HEK293 (cell line): ENCODE data around the gene RNF222.

ENCODE experiments used
- CTCF ChIA-PET: fragments of 350-600 bp; formaldehyde crosslinking; extraction: SDS; loops from one replicate; lab custom pipeline; 2021; ENCODE audit warnings: antibody characterized with exemption; lab: Yijun Ruan, JAX
- POLR2A ChIA-PET: fragments of 300-600 bp; formaldehyde crosslinking; extraction: SDS; loops from one replicate; lab custom pipeline; 2020; ENCODE audit warnings: antibody characterized with exemption, inconsistent platforms; lab: Yijun Ruan, JAX
- H3K27ac ChIP-seq: fragments of 200-500 bp; sonication (Bioruptor generic); 2 replicates; pipeline ENCODE4 v1.5.1; 2014; ENCODE audit warnings: low read depth, low read length, control low read depth, inconsistent platforms; ENCODE audit errors: extremely low read depth
- H3K36me3 ChIP-seq, 2 experiments: fragments of 200-500 bp in 1 of 2; sonication (Bioruptor generic) in 1 of 2; 1 replicate in 1 of 2; 2 replicates in 1 of 2; pipeline ENCODE4 v1.5.1; 2014 to 2017; ENCODE audit warnings: inconsistent platforms in 2 of 2, low read length in 2 of 2; ENCODE audit not compliant: control insufficient read depth in 2 of 2, insufficient read depth in 1 of 2
- H3K4me1 ChIP-seq: fragments of 200-500 bp; sonication (Bioruptor generic); 2 replicates; pipeline ENCODE4 v1.5.1; 2014; ENCODE audit warnings: mild to moderate bottlenecking, low read length, inconsistent platforms; ENCODE audit not compliant: control insufficient read depth, insufficient read depth
- H3K4me3 ChIP-seq: 2 replicates; pipeline ENCODE4 v1.5.1; 2011; ENCODE audit warnings: low read depth, mild to moderate bottlenecking, control low read depth, low read length, moderate library complexity
- H3K9me3 ChIP-seq: fragments of 200-500 bp; sonication (Bioruptor generic); 2 replicates; pipeline ENCODE4 v1.5.1; 2014; ENCODE audit warnings: low read depth, low read length, inconsistent platforms; ENCODE audit not compliant: control insufficient read depth, insufficient read depth
- GFI1B ChIP-seq: fragments of 450-650 bp; formaldehyde crosslinking; IDR thresholded peaks from 2 replicates; pipeline ENCODE4 v1.5.1; 2016; ENCODE audit warnings: missing biosample characterization, missing genetic modification characterization
- GLI4 ChIP-seq: fragments of 450-650 bp; formaldehyde crosslinking; IDR thresholded peaks from 2 replicates; pipeline ENCODE4 v1.5.1; 2016; ENCODE audit warnings: missing biosample characterization, missing genetic modification characterization
- HOXD13 ChIP-seq: sonication (generic); formaldehyde crosslinking; IDR thresholded peaks from 2 replicates; pipeline ENCODE4 v1.8.0; 2022; ENCODE audit warnings: missing genetic modification reagents, borderline replicate concordance
- IKZF3 ChIP-seq: fragments of 450-650 bp; IDR thresholded peaks from 2 replicates; pipeline ENCODE4 v1.5.0; 2018; ENCODE audit warnings: missing biosample characterization, mild to moderate bottlenecking, missing genetic modification characterization, moderate library complexity
- KLF1 ChIP-seq: fragments of 450-650 bp; formaldehyde crosslinking; IDR thresholded peaks from 2 replicates; pipeline ENCODE4 v1.5.1; 2016; ENCODE audit warnings: missing biosample characterization, missing genetic modification characterization
- SALL2 ChIP-seq: fragments of 450-650 bp; formaldehyde crosslinking; IDR thresholded peaks from 2 replicates; pipeline ENCODE4 v1.5.0; 2017; ENCODE audit warnings: missing biosample characterization, mild to moderate bottlenecking, missing genetic modification characterization, borderline replicate concordance
- SCRT1 ChIP-seq: fragments of 450-650 bp; formaldehyde crosslinking; IDR thresholded peaks from 2 replicates; pipeline ENCODE4 v1.5.1; 2016; ENCODE audit warnings: missing biosample characterization, missing genetic modification characterization, borderline replicate concordance
- ZBTB20 ChIP-seq: fragments of 450-650 bp; formaldehyde crosslinking; IDR thresholded peaks from 2 replicates; pipeline ENCODE4 v1.5.1; 2016; ENCODE audit warnings: missing biosample characterization, missing genetic modification characterization
- ZFP3 ChIP-seq: fragments of 450-650 bp; formaldehyde crosslinking; IDR thresholded peaks from 2 replicates; pipeline ENCODE4 v1.5.1; 2016; ENCODE audit warnings: low read depth, missing biosample characterization, missing genetic modification characterization
- ZNF133 ChIP-seq: fragments of 450-650 bp; formaldehyde crosslinking; IDR thresholded peaks from 2 replicates; pipeline ENCODE4 v1.5.1; 2016; ENCODE audit warnings: missing biosample characterization, missing genetic modification characterization
- ZNF211 ChIP-seq: fragments of 450-650 bp; formaldehyde crosslinking; IDR thresholded peaks from 2 replicates; pipeline ENCODE4 v1.5.1; 2016; ENCODE audit warnings: low read depth, missing biosample characterization, missing genetic modification characterization
- ZNF239 ChIP-seq: fragments of 450-650 bp; formaldehyde crosslinking; IDR thresholded peaks from 2 replicates; pipeline ENCODE4 v1.5.1; 2016; ENCODE audit warnings: missing biosample characterization, missing genetic modification characterization
- ZNF266 ChIP-seq: fragments of 450-650 bp; formaldehyde crosslinking; IDR thresholded peaks from 2 replicates; pipeline ENCODE4 v1.5.1; 2016; ENCODE audit warnings: missing biosample characterization, missing genetic modification characterization, low read depth
- ZNF354C ChIP-seq: fragments of 450-650 bp; formaldehyde crosslinking; IDR thresholded peaks from 2 replicates; pipeline ENCODE4 v1.5.1; 2016; ENCODE audit warnings: missing biosample characterization, missing genetic modification characterization, low read depth, borderline replicate concordance
- ZNF514 ChIP-seq: fragments of 450-650 bp; formaldehyde crosslinking; IDR thresholded peaks from 2 replicates; pipeline ENCODE4 v1.5.1; 2016; ENCODE audit warnings: missing biosample characterization, missing genetic modification characterization
- ZNF544 ChIP-seq: fragments of 450-650 bp; formaldehyde crosslinking; IDR thresholded peaks from 2 replicates; pipeline ENCODE4 v1.5.0; 2017; ENCODE audit warnings: missing biosample characterization, missing genetic modification characterization
- ZNF600 ChIP-seq: fragments of 450-650 bp; formaldehyde crosslinking; IDR thresholded peaks from 2 replicates; pipeline ENCODE4 v1.5.1; 2016; ENCODE audit warnings: missing biosample characterization, missing genetic modification characterization
- ZNF623 ChIP-seq: fragments of 450-650 bp; formaldehyde crosslinking; IDR thresholded peaks from 2 replicates; pipeline ENCODE4 v1.5.1; 2016; ENCODE audit warnings: missing biosample characterization, missing genetic modification characterization
- ZNF658 ChIP-seq: fragments of 450-650 bp; formaldehyde crosslinking; IDR thresholded peaks from 2 replicates; pipeline ENCODE4; 2016; ENCODE audit warnings: missing biosample characterization, missing genetic modification characterization
- ZNF660 ChIP-seq: fragments of 450-650 bp; IDR thresholded peaks from 2 replicates; pipeline ENCODE4 v1.5.1; 2018; ENCODE audit warnings: missing biosample characterization, mild to moderate bottlenecking, missing genetic modification characterization
- ZNF677 ChIP-seq: fragments of 450-650 bp; IDR thresholded peaks from 2 replicates; pipeline ENCODE4 v1.5.0; 2018; ENCODE audit warnings: missing biosample characterization, mild to moderate bottlenecking, missing genetic modification characterization, moderate library complexity
- ZNF701 ChIP-seq: fragments of 450-650 bp; formaldehyde crosslinking; IDR thresholded peaks from 2 replicates; pipeline ENCODE4 v1.5.1; 2016; ENCODE audit warnings: missing biosample characterization, missing genetic modification characterization
- ZNF785 ChIP-seq: fragments of 450-650 bp; formaldehyde crosslinking; IDR thresholded peaks from 2 replicates; pipeline ENCODE4 v1.5.1; 2016; ENCODE audit warnings: missing biosample characterization, missing genetic modification characterization
- TF ChIP-seq, protein P1 (sequence below): fragments of 450-650 bp; formaldehyde crosslinking; IDR thresholded peaks from 2 replicates; pipeline ENCODE4 v1.5.1; 2017; ENCODE audit warnings: missing biosample characterization, missing genetic modification characterization
- TF ChIP-seq, protein P2 (sequence below): fragments of 450-650 bp; formaldehyde crosslinking; IDR thresholded peaks from 2 replicates; pipeline ENCODE4 v1.5.1; 2017; ENCODE audit warnings: missing biosample characterization, missing genetic modification characterization
- TF ChIP-seq, protein P3 (sequence below): IDR thresholded peaks from 2 replicates; pipeline ENCODE4 v1.6.1; 2011; ENCODE audit warnings: mild to moderate bottlenecking, low read depth, low read length, borderline replicate concordance
- TF ChIP-seq, protein P4 (sequence below): fragments of 450-650 bp; formaldehyde crosslinking; IDR thresholded peaks from 2 replicates; pipeline ENCODE4 v1.5.1; 2017; ENCODE audit warnings: missing biosample characterization, mild to moderate bottlenecking, missing genetic modification characterization, moderate library complexity
- TF ChIP-seq, protein P5 (sequence below): fragments of 450-650 bp; formaldehyde crosslinking; IDR thresholded peaks from 2 replicates; pipeline ENCODE4 v1.5.1; 2016; ENCODE audit warnings: missing biosample characterization, missing genetic modification characterization
- TF ChIP-seq, protein P6 (sequence below): fragments of 450-650 bp; formaldehyde crosslinking; IDR thresholded peaks from 2 replicates; pipeline ENCODE4 v1.5.1; 2017; ENCODE audit warnings: missing biosample characterization, missing genetic modification characterization

Gene RNF222

DNA sequence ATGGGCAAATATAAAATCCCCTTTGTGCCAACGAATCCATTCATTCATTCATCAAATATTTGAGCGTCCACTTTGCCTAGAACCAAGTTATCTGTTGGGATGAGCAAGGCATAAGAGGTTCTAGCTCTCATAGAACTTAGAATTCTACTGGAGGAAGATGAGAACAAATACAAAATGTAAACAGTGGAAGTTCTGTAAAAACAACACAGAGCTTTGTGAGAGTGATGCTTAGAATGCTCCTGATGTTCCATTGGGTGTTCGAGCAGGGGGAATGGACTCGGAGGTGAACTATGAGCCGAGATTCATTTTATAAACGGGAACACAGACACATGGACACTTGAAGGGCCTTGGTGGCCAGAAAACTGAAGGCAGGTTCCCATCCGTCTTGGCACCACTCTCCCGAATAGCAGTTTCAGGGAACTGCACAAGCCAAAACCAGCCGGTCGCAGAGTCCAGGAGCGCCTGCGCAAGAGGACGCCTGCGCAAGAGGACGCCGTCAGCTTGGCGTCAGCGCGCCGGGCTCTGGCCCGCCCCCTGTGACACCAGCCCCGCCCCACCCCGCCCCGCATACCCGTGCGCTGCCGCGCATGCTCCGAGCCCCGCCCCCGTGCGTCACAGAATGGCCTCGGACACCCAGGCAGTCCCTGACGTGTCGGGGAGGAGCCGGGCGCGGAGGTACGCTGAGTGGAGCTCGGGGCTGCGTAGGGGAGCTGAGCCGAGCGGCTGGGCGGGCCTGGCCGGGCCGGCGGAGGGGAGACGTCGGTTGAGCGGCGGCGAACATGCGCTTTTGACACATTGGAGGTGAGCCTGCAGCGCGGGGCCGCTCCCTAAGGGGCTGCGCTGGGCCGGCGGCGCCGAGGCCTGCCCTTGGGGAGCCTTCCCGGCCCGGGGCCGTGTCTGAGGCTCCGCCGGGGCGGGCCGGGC lies 37.9 kb upstream of the RNF222 start, which contains the start of gene NDEL1:
Gene NDEL1, plus strand, starts transcription at position 640 of the 924 bp plus-strand sequence. CDS start 8,388 bp downstream, outside the sequence.
- H3K9me3 ChIP-seq, result no peaks in the 10 kb centered on the region
- no peaks in the 10 kb centered on the region for H3K4me1 ChIP-seq
- ChIA-PET POLR2A (interaction anchor here (0.6 to 2.9 kb wide), 21 partner anchors 11 to 430 kb away, joined by 3 to 24 read pairs (median 5); partner anchors contain the start of genes CTC1, MYH10, RANGRF and SLC25A35), CTCF (interaction anchor here (0.7 to 2.0 kb wide), 3 partner anchors 23 to 1400 kb away, joined by 3 to 8 read pairs (median 4); no protein-coding TSS in a partner anchor)
- peak within 1 kb of the TSS; percentile 91 for H3K27ac ChIP-seq
- H3K36me3 ChIP-seq, result peaks cover 12 to 20% of the 10 kb centered on the region in 2 experiments; a peak in 2 of 3 replicates
- H3K4me3 ChIP-seq, result peak within 1 kb of the TSS; percentile 90
- TF ChIP-seq ZNF239 (tag by site-specific recombination) (no peak), ZNF266 (tag by site-specific recombination) (no peak), ZBTB20 (tag by site-specific recombination) (no peak), IKZF3 (tag by site-specific recombination) (0 out of 2 replicates have a peak, but pooled peaks have one; percentile 12), SCRT1 (tag by site-specific recombination) (no peak), ZNF211 (tag by site-specific recombination) (no peak), HOXD13 (CRISPR knock-in tag) (no peak), ZNF623 (tag by site-specific recombination) (no peak), GFI1B (tag by site-specific recombination) (no peak), ZFP3 (tag by site-specific recombination) (no peak), ZNF701 (tag by site-specific recombination) (no peak), ZNF514 (tag by site-specific recombination) (no peak), ZNF658 (no peak), ZNF133 (no peak), ZNF544 (tag by site-specific recombination) (no peak), KLF1 (tag by site-specific recombination) (peak; percentile 17; the same call in 1 of the 2 replicates), ZNF354C (tag by site-specific recombination) (no peak), SALL2 (tag by site-specific recombination) (no peak), GLI4 (no peak), ZNF660 (tag by site-specific recombination) (peak; percentile 61), ZNF677 (tag by site-specific recombination) (no peak), ZNF600 (tag by site-specific recombination) (0 out of 2 replicates have a peak, but pooled peaks have one; percentile 35), ZNF785 (tag by site-specific recombination) (no peak)
- TF ChIP-seq, protein P1, sequence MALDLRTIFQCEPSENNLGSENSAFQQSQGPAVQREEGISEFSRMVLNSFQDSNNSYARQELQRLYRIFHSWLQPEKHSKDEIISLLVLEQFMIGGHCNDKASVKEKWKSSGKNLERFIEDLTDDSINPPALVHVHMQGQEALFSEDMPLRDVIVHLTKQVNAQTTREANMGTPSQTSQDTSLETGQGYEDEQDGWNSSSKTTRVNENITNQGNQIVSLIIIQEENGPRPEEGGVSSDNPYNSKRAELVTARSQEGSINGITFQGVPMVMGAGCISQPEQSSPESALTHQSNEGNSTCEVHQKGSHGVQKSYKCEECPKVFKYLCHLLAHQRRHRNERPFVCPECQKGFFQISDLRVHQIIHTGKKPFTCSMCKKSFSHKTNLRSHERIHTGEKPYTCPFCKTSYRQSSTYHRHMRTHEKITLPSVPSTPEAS (tag by site-specific recombination), result no peak
- TF ChIP-seq, protein P2, sequence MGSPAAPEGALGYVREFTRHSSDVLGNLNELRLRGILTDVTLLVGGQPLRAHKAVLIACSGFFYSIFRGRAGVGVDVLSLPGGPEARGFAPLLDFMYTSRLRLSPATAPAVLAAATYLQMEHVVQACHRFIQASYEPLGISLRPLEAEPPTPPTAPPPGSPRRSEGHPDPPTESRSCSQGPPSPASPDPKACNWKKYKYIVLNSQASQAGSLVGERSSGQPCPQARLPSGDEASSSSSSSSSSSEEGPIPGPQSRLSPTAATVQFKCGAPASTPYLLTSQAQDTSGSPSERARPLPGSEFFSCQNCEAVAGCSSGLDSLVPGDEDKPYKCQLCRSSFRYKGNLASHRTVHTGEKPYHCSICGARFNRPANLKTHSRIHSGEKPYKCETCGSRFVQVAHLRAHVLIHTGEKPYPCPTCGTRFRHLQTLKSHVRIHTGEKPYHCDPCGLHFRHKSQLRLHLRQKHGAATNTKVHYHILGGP (tag by site-specific recombination), result no peak
- TF ChIP-seq, protein P3, sequence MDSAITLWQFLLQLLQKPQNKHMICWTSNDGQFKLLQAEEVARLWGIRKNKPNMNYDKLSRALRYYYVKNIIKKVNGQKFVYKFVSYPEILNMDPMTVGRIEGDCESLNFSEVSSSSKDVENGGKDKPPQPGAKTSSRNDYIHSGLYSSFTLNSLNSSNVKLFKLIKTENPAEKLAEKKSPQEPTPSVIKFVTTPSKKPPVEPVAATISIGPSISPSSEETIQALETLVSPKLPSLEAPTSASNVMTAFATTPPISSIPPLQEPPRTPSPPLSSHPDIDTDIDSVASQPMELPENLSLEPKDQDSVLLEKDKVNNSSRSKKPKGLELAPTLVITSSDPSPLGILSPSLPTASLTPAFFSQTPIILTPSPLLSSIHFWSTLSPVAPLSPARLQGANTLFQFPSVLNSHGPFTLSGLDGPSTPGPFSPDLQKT, result no peak
- TF ChIP-seq, protein P4, sequence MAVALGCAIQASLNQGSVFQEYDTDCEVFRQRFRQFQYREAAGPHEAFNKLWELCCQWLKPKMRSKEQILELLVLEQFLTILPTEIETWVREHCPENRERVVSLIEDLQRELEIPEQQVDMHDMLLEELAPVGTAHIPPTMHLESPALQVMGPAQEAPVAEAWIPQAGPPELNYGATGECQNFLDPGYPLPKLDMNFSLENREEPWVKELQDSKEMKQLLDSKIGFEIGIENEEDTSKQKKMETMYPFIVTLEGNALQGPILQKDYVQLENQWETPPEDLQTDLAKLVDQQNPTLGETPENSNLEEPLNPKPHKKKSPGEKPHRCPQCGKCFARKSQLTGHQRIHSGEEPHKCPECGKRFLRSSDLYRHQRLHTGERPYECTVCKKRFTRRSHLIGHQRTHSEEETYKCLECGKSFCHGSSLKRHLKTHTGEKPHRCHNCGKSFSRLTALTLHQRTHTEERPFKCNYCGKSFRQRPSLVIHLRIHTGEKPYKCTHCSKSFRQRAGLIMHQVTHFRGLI (tag by site-specific recombination), result no peak
- TF ChIP-seq, protein P5, sequence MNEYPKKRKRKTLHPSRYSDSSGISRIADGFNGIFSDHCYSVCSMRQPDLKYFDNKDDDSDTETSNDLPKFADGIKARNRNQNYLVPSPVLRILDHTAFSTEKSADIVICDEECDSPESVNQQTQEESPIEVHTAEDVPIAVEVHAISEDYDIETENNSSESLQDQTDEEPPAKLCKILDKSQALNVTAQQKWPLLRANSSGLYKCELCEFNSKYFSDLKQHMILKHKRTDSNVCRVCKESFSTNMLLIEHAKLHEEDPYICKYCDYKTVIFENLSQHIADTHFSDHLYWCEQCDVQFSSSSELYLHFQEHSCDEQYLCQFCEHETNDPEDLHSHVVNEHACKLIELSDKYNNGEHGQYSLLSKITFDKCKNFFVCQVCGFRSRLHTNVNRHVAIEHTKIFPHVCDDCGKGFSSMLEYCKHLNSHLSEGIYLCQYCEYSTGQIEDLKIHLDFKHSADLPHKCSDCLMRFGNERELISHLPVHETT (tag by site-specific recombination), result peak; percentile 3; the same call in 1 of the 2 replicates
- TF ChIP-seq, protein P6, sequence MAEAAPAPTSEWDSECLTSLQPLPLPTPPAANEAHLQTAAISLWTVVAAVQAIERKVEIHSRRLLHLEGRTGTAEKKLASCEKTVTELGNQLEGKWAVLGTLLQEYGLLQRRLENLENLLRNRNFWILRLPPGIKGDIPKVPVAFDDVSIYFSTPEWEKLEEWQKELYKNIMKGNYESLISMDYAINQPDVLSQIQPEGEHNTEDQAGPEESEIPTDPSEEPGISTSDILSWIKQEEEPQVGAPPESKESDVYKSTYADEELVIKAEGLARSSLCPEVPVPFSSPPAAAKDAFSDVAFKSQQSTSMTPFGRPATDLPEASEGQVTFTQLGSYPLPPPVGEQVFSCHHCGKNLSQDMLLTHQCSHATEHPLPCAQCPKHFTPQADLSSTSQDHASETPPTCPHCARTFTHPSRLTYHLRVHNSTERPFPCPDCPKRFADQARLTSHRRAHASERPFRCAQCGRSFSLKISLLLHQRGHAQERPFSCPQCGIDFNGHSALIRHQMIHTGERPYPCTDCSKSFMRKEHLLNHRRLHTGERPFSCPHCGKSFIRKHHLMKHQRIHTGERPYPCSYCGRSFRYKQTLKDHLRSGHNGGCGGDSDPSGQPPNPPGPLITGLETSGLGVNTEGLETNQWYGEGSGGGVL, result no peak
